HG02973 (cell line): ENCODE results near the gene SMAD5.

Experiments
- ATAC-seq: cut with Tn5 transposase; IDR thresholded peaks from one replicate; pipeline ENCODE4 v1.9.1; 2021; ENCODE audit warnings: moderate library complexity; ENCODE audit not compliant: unreplicated experiment

The SMAD5 gene

DNA sequence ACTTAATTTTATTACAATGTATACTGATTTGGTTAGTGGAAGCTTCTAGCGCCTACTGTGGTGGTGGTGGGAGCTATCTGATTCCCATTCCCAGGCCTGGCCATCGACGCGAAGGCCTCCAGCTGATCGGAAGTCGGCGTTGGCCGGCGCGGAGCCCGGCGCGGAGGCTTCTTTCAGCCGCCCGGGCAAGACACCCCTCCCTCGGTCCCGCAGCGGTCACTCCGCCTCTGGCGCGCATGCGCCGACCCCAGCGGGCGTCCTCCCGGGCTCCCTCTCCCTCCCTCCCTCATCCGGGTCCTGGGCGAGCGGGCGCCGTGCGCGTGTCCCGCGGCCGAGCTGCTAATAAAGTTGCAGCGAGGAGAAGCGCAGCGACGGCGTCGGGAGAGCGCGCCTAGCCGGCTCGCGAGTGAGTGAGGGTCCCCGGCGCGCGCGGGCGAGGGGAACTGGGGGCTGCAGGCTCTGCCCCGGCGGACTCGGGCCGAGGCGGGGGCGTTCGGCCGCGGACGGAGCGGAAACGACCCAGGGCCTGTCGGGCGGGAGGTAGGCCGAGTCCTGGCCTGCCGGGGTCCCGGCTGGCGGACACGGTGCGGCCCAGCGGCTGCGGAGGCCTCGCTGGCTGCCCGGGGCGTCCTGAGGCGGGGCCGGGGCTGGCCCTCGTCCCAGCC, at the start of gene SMAD5:
Gene SMAD5 (plus strand): TSS at position 289 of the 665 bp plus-strand sequence. CDS start 20,916 bp downstream, outside the sequence.
- ATAC-seq: peak; percentile 87

DNA sequence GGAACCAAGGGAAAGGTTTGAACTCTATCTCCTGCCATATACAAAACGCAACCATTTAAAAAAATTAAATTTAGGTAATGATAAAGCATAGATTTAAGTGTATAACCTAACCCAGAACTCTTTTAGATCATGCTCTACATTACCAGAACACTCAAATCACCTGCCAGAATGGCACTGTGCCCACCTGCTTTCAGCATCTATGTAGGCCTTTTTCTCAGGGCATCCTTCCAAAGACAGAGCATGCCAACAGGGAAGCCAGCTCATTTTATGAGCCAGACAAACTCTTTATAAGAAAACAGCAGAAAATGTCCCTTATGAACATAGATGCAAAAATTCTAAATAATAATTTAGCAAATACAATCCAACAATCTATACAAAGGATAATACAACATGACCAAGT, 47.9 kb upstream of the SMAD5 start:
- ATAC-seq: no peak

DNA sequence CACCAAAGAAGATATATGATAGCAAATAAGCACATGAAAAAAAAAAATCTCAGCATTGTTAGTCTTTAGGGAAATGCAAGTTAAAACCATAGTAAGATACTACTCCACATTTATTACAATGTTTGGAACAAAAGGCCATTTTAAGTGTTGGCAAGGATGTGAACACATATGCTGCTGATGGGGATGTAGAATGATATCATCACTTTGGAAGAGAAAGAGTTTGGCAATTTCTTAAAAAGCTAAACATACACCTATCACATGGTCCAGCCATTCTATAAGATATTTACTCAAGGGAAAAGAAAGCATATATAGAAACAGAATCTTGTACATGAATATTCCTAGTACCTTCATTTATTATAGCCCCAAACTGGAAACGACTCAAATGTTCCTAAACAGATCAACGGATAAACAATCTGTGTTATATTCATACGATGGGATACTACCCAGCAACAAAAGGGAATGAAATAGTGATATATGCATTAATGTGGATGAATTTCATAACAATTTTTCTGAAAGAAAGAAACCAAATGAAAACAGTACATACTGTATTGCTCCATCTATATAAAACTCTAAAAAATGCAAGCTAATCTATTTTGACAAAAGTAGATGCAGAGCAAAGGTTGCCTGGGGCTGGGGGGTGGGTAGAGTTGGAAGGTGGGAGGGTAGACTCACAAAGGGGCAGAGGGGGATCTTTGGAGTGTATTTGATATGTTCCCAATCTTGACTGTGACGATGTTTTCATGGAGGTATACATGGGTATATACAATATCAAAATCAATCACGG, 45.7 kb upstream of the SMAD5 start:
- ATAC-seq: no peak

- ATAC-seq: no peak
These were observed 44.4 kb upstream of the SMAD5 start for GRCh38 chr5:136087961-136088871.

DNA sequence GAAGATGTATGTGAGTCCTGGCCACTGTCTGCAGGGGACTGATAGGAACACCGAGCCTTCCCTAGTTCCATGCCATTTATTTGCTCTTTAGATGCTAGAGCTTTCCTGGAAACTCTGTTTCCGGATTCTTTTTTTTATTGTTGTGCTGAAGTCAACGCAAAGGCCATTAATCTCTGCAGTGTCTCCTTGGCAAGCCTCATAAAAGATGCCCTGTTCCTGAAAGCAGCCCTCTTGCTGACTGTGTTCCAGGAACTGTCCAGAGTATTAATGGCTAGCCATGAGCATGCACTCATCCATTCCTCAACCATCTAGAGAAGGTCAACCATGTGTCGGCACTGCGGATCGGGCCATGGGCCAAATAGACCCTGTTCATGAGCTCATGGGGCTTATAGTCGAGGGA, 42.9 kb upstream of the SMAD5 start:
- ATAC-seq: no peak

- ATAC-seq: no peak
These were observed 42.3 kb upstream of the SMAD5 start for GRCh38 chr5:136090319-136090718.

- ATAC-seq: no peak
These were observed 38.3 kb upstream of the SMAD5 start for GRCh38 chr5:136094189-136094912.

GRCh38 chr5:136094913-136095641, 37.6 kb upstream of the SMAD5 start:
- ATAC-seq: no peak

- no peak for ATAC-seq
These were observed 34.5 kb upstream of the SMAD5 start for GRCh38 chr5:136098176-136098575.

- ATAC-seq: no peak
These were observed 32.8 kb upstream of the SMAD5 start for GRCh38 chr5:136099870-136100269.

DNA sequence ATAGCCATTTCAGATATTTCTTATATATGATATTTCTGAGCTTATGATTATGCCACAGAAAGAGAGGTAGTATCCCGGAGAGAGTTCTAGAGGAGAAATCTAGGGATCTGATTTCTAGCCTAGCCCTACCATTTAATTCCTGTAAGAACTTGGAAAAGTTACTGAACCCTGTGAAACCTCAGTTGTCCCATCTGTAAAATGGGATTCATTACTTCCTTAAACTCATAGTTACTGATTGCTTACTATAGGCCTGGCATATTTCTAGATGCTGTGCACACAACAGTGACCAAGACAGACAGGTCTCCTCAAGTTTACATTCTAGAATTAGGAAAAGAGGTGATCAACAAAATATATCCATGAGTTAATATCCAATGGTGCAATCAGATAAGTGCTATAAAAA, 30.8 kb upstream of the SMAD5 start:
- ATAC-seq: no peak

DNA sequence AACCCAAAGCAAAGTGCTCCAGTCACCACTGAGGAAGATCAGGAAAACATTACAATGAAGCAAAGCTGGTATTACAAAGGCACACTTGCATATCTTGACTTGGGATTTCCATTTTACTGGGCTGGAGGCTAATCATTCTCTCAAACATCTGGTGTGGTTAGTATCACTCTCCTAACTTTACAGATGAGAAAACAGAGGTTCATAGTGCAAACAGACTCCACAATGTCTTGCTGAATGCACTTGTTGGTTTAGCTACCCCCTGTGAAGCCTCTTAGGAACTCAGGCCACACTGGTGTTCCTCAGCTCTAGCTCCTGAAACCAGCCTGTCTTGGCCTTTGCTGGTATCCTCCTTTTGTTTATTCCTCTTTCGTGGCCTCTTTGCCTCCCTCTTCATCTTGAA, 29.5 kb upstream of the SMAD5 start:
- ATAC-seq: no peak

DNA sequence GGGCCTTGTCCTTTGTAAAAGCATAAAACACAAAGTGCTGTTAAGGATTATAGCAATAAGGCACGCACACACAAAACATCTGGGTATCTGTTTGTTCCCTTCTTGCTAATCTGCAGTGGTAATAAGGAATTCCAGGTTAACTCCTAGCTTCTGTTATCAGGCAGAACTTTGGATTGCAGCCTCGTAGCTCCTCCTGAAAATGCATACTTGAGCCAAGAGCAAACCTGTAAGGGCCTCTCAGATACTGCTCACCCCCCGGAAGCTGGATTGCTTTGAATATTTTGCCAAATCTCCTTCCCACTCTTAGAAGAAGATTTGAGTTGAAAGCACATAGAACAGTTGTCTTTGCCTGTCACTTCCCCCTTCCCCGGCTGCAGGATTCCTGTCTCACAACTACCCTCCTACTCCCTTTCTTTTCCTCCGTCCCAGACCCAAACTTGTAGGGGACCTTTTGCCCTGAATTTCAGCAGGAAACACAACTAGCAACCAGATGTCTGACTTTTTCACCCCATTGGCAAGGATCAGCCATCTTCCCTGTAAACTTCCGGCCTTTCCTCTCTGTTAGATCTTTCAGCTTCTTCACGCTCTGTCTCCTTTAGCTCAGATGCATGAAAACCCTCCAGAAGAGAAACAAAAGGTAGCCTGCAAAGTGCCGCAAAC, 28.2 kb upstream of the SMAD5 start:
- no peak for ATAC-seq

- ATAC-seq: no peak
These were observed 26.2 kb upstream of the SMAD5 start for GRCh38 chr5:136106351-136107031.

GRCh38 chr5:136108180-136108611, 24.4 kb upstream of the SMAD5 start:
- ATAC-seq: peak; percentile 58

DNA sequence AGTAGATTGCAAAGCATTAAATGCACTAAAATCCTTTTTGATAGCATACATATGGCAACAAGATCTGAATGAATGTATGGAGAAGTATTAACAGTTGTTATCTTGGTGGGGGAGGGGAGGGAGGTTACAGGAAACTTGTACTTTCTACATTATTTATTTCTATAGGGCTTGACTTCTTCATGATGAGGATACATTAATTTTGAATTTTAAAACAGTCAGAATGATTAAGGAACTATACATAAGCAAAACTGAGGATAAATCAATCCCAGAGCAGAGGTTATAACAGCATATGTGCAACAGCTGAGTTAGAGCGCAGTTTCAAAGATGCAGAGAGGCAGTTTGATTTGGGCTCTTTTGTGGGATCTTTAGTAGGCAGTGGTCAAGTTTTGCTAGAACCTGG, 23.9 kb upstream of the SMAD5 start:
- no peak for ATAC-seq

- ATAC-seq: no peak
These were observed 23.1 kb upstream of the SMAD5 start for GRCh38 chr5:136109453-136110135.

- no peak for ATAC-seq
These were observed 19.0 kb upstream of the SMAD5 start for GRCh38 chr5:136113606-136114005.
